ENCODE measurements around the gene GRK5.

DNA sequence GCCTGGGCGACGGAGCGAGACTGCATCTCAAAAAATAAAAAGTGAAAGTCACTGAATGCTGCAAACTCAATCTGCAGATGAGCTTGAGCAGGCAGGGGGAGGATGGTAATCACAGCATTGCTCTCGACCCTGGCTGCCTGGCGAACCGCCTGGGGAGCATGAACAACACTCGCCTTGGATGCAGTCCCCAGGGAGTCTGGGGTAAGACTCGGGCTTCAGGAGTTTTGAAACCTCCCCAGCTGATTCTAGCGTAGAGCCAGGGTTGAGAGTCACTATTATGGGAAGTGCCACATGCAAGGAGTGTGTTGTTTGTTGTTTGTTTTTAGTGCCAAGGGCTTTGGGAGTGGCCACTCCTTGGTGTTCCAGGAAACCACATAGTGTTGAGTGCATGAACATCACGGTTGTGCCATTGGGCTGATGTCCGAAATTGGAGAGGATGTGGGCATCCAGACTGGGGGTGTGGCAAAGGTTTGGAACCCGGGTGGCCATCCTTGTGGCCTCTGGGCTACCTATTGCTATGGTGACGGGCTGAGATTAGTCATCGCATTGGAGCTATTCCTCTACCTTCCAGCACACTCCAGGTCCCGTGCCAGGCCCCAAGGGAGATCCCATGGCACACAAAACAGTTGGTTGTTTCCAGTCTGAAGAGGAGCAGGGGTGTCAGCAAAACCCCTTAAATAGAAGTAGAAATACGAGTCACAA lies 242.5 kb downstream of the GRK5 start:
- TF ChIP-seq, protein P1, sequence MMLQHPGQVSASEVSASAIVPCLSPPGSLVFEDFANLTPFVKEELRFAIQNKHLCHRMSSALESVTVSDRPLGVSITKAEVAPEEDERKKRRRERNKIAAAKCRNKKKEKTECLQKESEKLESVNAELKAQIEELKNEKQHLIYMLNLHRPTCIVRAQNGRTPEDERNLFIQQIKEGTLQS (CRISPR knock-in tag; conservative IDR thresholded peaks at IDR 0.05): no peak
- TF ChIP-seq, protein P2, sequence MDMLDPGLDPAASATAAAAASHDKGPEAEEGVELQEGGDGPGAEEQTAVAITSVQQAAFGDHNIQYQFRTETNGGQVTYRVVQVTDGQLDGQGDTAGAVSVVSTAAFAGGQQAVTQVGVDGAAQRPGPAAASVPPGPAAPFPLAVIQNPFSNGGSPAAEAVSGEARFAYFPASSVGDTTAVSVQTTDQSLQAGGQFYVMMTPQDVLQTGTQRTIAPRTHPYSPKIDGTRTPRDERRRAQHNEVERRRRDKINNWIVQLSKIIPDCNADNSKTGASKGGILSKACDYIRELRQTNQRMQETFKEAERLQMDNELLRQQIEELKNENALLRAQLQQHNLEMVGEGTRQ (CRISPR knock-in tag; IDR thresholded peaks at IDR 0.05): no peak
- TF ChIP-seq, protein P3, sequence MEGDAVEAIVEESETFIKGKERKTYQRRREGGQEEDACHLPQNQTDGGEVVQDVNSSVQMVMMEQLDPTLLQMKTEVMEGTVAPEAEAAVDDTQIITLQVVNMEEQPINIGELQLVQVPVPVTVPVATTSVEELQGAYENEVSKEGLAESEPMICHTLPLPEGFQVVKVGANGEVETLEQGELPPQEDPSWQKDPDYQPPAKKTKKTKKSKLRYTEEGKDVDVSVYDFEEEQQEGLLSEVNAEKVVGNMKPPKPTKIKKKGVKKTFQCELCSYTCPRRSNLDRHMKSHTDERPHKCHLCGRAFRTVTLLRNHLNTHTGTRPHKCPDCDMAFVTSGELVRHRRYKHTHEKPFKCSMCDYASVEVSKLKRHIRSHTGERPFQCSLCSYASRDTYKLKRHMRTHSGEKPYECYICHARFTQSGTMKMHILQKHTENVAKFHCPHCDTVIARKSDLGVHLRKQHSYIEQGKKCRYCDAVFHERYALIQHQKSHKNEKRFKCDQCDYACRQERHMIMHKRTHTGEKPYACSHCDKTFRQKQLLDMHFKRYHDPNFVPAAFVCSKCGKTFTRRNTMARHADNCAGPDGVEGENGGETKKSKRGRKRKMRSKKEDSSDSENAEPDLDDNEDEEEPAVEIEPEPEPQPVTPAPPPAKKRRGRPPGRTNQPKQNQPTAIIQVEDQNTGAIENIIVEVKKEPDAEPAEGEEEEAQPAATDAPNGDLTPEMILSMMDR (IDR thresholded peaks at IDR 0.05): no peak
- TF ChIP-seq, protein P4, sequence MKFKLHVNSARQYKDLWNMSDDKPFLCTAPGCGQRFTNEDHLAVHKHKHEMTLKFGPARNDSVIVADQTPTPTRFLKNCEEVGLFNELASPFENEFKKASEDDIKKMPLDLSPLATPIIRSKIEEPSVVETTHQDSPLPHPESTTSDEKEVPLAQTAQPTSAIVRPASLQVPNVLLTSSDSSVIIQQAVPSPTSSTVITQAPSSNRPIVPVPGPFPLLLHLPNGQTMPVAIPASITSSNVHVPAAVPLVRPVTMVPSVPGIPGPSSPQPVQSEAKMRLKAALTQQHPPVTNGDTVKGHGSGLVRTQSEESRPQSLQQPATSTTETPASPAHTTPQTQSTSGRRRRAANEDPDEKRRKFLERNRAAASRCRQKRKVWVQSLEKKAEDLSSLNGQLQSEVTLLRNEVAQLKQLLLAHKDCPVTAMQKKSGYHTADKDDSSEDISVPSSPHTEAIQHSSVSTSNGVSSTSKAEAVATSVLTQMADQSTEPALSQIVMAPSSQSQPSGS (CRISPR knock-in tag; IDR thresholded peaks at IDR 0.05; ENCODE audit: borderline replicate concordance, low read depth): no peak
- TF ChIP-seq, protein P5, sequence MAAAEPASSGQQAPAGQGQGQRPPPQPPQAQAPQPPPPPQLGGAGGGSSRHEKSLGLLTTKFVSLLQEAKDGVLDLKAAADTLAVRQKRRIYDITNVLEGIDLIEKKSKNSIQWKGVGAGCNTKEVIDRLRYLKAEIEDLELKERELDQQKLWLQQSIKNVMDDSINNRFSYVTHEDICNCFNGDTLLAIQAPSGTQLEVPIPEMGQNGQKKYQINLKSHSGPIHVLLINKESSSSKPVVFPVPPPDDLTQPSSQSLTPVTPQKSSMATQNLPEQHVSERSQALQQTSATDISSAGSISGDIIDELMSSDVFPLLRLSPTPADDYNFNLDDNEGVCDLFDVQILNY (CRISPR knock-in tag; IDR thresholded peaks at IDR 0.05): no peak
- TF ChIP-seq NR3C1 (CRISPR knock-in tag; conservative IDR thresholded peaks at IDR 0.05; ENCODE audit: low read depth) (no peak), FOXP1 (CRISPR knock-in tag; IDR thresholded peaks at IDR 0.05; ENCODE audit: borderline replicate concordance) (no peak), CREB1 (CRISPR knock-in tag; IDR thresholded peaks at IDR 0.05) (no peak), TP53 (CRISPR knock-in tag; IDR thresholded peaks at IDR 0.05) (no peak), ZNF671 (CRISPR knock-in tag; IDR thresholded peaks at IDR 0.05) (no peak), IRF2 (CRISPR knock-in tag; IDR thresholded peaks at IDR 0.05; ENCODE audit: borderline replicate concordance, low read depth) (no peak)
- TF ChIP-seq, protein P6, sequence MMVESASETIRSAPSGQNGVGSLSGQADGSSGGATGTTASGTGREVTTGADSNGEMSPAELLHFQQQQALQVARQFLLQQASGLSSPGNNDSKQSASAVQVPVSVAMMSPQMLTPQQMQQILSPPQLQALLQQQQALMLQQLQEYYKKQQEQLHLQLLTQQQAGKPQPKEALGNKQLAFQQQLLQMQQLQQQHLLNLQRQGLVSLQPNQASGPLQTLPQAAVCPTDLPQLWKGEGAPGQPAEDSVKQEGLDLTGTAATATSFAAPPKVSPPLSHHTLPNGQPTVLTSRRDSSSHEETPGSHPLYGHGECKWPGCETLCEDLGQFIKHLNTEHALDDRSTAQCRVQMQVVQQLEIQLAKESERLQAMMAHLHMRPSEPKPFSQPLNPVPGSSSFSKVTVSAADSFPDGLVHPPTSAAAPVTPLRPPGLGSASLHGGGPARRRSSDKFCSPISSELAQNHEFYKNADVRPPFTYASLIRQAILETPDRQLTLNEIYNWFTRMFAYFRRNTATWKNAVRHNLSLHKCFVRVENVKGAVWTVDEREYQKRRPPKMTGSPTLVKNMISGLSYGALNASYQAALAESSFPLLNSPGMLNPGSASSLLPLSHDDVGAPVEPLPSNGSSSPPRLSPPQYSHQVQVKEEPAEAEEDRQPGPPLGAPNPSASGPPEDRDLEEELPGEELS (CRISPR knock-in tag; IDR thresholded peaks at IDR 0.05): no peak
- TF ChIP-seq, protein P7, sequence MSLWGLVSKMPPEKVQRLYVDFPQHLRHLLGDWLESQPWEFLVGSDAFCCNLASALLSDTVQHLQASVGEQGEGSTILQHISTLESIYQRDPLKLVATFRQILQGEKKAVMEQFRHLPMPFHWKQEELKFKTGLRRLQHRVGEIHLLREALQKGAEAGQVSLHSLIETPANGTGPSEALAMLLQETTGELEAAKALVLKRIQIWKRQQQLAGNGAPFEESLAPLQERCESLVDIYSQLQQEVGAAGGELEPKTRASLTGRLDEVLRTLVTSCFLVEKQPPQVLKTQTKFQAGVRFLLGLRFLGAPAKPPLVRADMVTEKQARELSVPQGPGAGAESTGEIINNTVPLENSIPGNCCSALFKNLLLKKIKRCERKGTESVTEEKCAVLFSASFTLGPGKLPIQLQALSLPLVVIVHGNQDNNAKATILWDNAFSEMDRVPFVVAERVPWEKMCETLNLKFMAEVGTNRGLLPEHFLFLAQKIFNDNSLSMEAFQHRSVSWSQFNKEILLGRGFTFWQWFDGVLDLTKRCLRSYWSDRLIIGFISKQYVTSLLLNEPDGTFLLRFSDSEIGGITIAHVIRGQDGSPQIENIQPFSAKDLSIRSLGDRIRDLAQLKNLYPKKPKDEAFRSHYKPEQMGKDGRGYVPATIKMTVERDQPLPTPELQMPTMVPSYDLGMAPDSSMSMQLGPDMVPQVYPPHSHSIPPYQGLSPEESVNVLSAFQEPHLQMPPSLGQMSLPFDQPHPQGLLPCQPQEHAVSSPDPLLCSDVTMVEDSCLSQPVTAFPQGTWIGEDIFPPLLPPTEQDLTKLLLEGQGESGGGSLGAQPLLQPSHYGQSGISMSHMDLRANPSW (CRISPR knock-in tag; conservative IDR thresholded peaks at IDR 0.05; ENCODE audit: low read depth): no peak
